DND-41 (cell line): ENCODE data around the gene PHACTR1.

Experiments
- ATAC-seq: fragments of 200-7000 bp; cut with Tn5 transposase; 3 replicates; pipeline ENCODE4 v1.9.1; 2021; ENCODE audit warnings: low read depth; ENCODE audit not compliant: insufficient read depth
- DNase-seq: peaks from one replicate; pipeline ENCODE4 v3.0.0-alpha.2; 2020
- H2AFZ ChIP-seq: 2 replicates; pipeline ENCODE4 v1.6.0; 2012; ENCODE audit warnings: low read depth, low read length
- H3K27ac ChIP-seq: 2 replicates; pipeline ENCODE4 v1.5.1; 2012; ENCODE audit warnings: low read length, inconsistent platforms
- H3K27me3 ChIP-seq: fragments of 200-600 bp; sonication (generic); 2 replicates; pipeline ENCODE4 v1.6.0; 2012; ENCODE audit warnings: low read length, mild to moderate bottlenecking, inconsistent platforms; ENCODE audit not compliant: insufficient read depth, poor library complexity
- H3K36me3 ChIP-seq: 2 replicates; pipeline ENCODE4 v1.5.1; 2012; ENCODE audit warnings: low read length, inconsistent platforms; ENCODE audit not compliant: insufficient read depth
- H3K4me1 ChIP-seq: 2 replicates; pipeline ENCODE4 v1.5.1; 2012; ENCODE audit warnings: mild to moderate bottlenecking, low read length; ENCODE audit not compliant: insufficient read depth
- H3K4me2 ChIP-seq: 2 replicates; pipeline ENCODE4 v1.6.0; 2012; ENCODE audit warnings: mild to moderate bottlenecking, moderate library complexity, low read length, inconsistent platforms; ENCODE audit not compliant: insufficient read depth
- H3K4me3 ChIP-seq, 2 experiments: fragments of 200-600 bp in 1 of 2; shearing (Covaris generic) in 1 of 2; 2 replicates each; pipeline ENCODE4 v1.5.1; 2012 to 2016; ENCODE audit warnings: inconsistent platforms in 2 of 2, low read length in 2 of 2, mild to moderate bottlenecking in 2 of 2, low read depth in 1 of 2, moderate library complexity in 1 of 2
- H3K79me2 ChIP-seq: 2 replicates; pipeline ENCODE4 v1.6.0; 2012; ENCODE audit warnings: low read length, inconsistent platforms; ENCODE audit not compliant: insufficient read depth
- H3K9ac ChIP-seq: 2 replicates; pipeline ENCODE4 v1.6.0; 2012; ENCODE audit warnings: low read depth, mild to moderate bottlenecking, inconsistent platforms, low read length, moderate library complexity
- H3K9me3 ChIP-seq: 2 replicates; pipeline ENCODE4 v1.5.1; 2012; ENCODE audit warnings: low read length, moderate library complexity, mild to moderate bottlenecking, inconsistent platforms; ENCODE audit not compliant: insufficient read depth, severe bottlenecking
- H4K20me1 ChIP-seq: 2 replicates; pipeline ENCODE4 v1.6.0; 2012; ENCODE audit warnings: low read length; ENCODE audit not compliant: insufficient read depth
- CTCF ChIP-seq: IDR thresholded peaks from 2 replicates; pipeline ENCODE4 v1.5.1; 2012; ENCODE audit warnings: borderline replicate concordance, low read length, moderate library complexity, mild to moderate bottlenecking; ENCODE audit not compliant: poor library complexity, severe bottlenecking; ENCODE audit errors: extremely low read depth
- EZH2 ChIP-seq: IDR thresholded peaks from 3 replicates; pipeline ENCODE4 v1.6.1; 2012; ENCODE audit warnings: borderline replicate concordance, low read depth, mild to moderate bottlenecking, moderate library complexity, low read length, inconsistent platforms; ENCODE audit not compliant: severe bottlenecking

Gene PHACTR1

GRCh38 chr6:13101985-13102384, 385.4 kb downstream of the PHACTR1 start:
- ATAC-seq: no peak
- H3K36me3 ChIP-seq: no peaks in the 10 kb centered on the region
- no peaks in the 10 kb centered on the region for H3K4me1 ChIP-seq
- no peak overlapping the region for H3K27ac ChIP-seq
- no peak overlapping the region for H3K4me2 ChIP-seq
- TF ChIP-seq EZH2 (no peak), CTCF (no peak)
- no peaks in the 10 kb centered on the region for H4K20me1 ChIP-seq
- no peaks in the 10 kb centered on the region for H3K9me3 ChIP-seq
- no peaks in the 10 kb centered on the region for H3K79me2 ChIP-seq
- peaks cover 9% of the 10 kb centered on the region for H3K27me3 ChIP-seq
- H2AFZ ChIP-seq: no peak overlapping the region
- H3K9ac ChIP-seq: no peak overlapping the region
- no peak overlapping the region for H3K4me3 ChIP-seq
- no peak for DNase-seq

- no peaks in the 10 kb centered on the region for H3K36me3 ChIP-seq
- H3K9me3 ChIP-seq: no peaks in the 10 kb centered on the region
- DNase-seq: no peak
- no peaks in the 10 kb centered on the region for H3K79me2 ChIP-seq
- no peak for TF ChIP-seq CTCF
- TF ChIP-seq EZH2: no peak
- H3K4me1 ChIP-seq: no peaks in the 10 kb centered on the region
- H4K20me1 ChIP-seq: no peaks in the 10 kb centered on the region
- no peak overlapping the region for H2AFZ ChIP-seq
- no peak overlapping the region for H3K9ac ChIP-seq
- H3K4me2 ChIP-seq: no peak overlapping the region
- H3K27ac ChIP-seq: no peak overlapping the region
- no peak overlapping the region for H3K4me3 ChIP-seq
- peaks cover 11% of the 10 kb centered on the region for H3K27me3 ChIP-seq
- ATAC-seq: no peak
These were observed 386.6 kb downstream of the PHACTR1 start for GRCh38 chr6:13103169-13103568.

GRCh38 chr6:13105139-13105538, 388.6 kb downstream of the PHACTR1 start:
- H3K4me2 ChIP-seq: no peak overlapping the region
- H3K4me3 ChIP-seq: no peak overlapping the region
- H3K4me1 ChIP-seq: no peaks in the 10 kb centered on the region
- ATAC-seq (no peak), DNase-seq (no peak)
- H3K79me2 ChIP-seq: no peaks in the 10 kb centered on the region
- H3K9me3 ChIP-seq: no peaks in the 10 kb centered on the region
- no peak overlapping the region for H3K9ac ChIP-seq
- no peak overlapping the region for H3K27ac ChIP-seq
- no peak overlapping the region for H2AFZ ChIP-seq
- H4K20me1 ChIP-seq: no peaks in the 10 kb centered on the region
- no peaks in the 10 kb centered on the region for H3K36me3 ChIP-seq
- H3K27me3 ChIP-seq: peaks cover 11% of the 10 kb centered on the region
- no peak for TF ChIP-seq CTCF
- no peak for TF ChIP-seq EZH2

GRCh38 chr6:13112921-13113320, 396.4 kb downstream of the PHACTR1 start:
- no peak for ATAC-seq
- Histone ChIP-seq H3K4me3 (no peak overlapping the region), H3K27me3 (peaks cover 3% of the 10 kb centered on the region), H3K9ac (no peak overlapping the region), H3K79me2 (no peaks in the 10 kb centered on the region), H3K4me2 (no peak overlapping the region), H3K4me1 (no peaks in the 10 kb centered on the region), H3K9me3 (no peaks in the 10 kb centered on the region), H4K20me1 (no peaks in the 10 kb centered on the region), H3K36me3 (no peaks in the 10 kb centered on the region), H2AFZ (no peak overlapping the region), H3K27ac (no peak overlapping the region)
- no peak for TF ChIP-seq CTCF
- no peak for TF ChIP-seq EZH2
- DNase-seq: no peak
